Measurements from ENCODE around the gene ACER3. TPM values are rescaled to one million over a fixed set of nuclear protein-coding genes. Genes with fewer than 3 reads are reported as not detected.
"Not testable (repeated sequence)": the region's sequence is repeated elsewhere in the genome, so short reads cannot be mapped to it uniquely, and the experiment has no call there.

ACER3 gene
- total and polyA plus RNA-seq, 2 donors, result 4.5 to 19.0 TPM

- Histone ChIP-seq H3K4me1 (ENCODE audit: insufficient read depth) (no peaks in the 10 kb centered on the region), H3K36me3 (ENCODE audit: insufficient read depth) (no peaks in the 10 kb centered on the region), H3K4me3 (ENCODE audit: low read depth, low read length) (no peak overlapping the region), H3K27ac (ENCODE audit: low read depth) (no peak overlapping the region)
- no peak for DNase-seq (ENCODE audit: extremely low spot score)
- WGBS, result 74% methylated on average over 3 of the region's 3 CpGs
Observed at GRCh38 chr11:76845069-76845468, 15.6 kb upstream of the ACER3 start.

GRCh38 chr11:76846441-76846840 lies 14.3 kb upstream of the ACER3 start:
- H3K4me1 ChIP-seq (ENCODE audit: insufficient read depth), result no peaks in the 10 kb centered on the region
- no peak for DNase-seq (ENCODE audit: extremely low spot score)
- WGBS, result 87% methylated on average over 3 of the region's 3 CpGs
- H3K27ac ChIP-seq (ENCODE audit: low read depth), result no peak overlapping the region
- no peaks in the 10 kb centered on the region for H3K36me3 ChIP-seq (ENCODE audit: insufficient read depth)
- H3K4me3 ChIP-seq (ENCODE audit: low read depth, low read length), result no peak overlapping the region

- H3K27ac ChIP-seq (ENCODE audit: low read depth), result no peak overlapping the region
- WGBS, result 92% methylated on average over 3 of the region's 3 CpGs
- H3K36me3 ChIP-seq (ENCODE audit: insufficient read depth), result no peaks in the 10 kb centered on the region
- no peak for DNase-seq (ENCODE audit: extremely low spot score)
- H3K4me1 ChIP-seq (ENCODE audit: insufficient read depth), result no peaks in the 10 kb centered on the region
- H3K4me3 ChIP-seq (ENCODE audit: low read depth, low read length), result no peak overlapping the region
Observed at GRCh38 chr11:76849376-76849775, 11.3 kb upstream of the ACER3 start.

- no peak overlapping the region for H3K27ac ChIP-seq (ENCODE audit: low read depth)
- no peak overlapping the region for H3K4me3 ChIP-seq (ENCODE audit: low read depth, low read length)
- H3K4me1 ChIP-seq (ENCODE audit: insufficient read depth), result no peaks in the 10 kb centered on the region
- DNase-seq (ENCODE audit: extremely low spot score), result no peak
- 72% methylated on average over 4 of the region's 4 CpGs for WGBS
- H3K36me3 ChIP-seq (ENCODE audit: insufficient read depth), result no peaks in the 10 kb centered on the region
Observed at GRCh38 chr11:76850130-76850529, 10.6 kb upstream of the ACER3 start.

- Histone ChIP-seq H3K4me3 (ENCODE audit: low read depth, low read length) (no peak overlapping the region), H3K27ac (ENCODE audit: low read depth) (no peak overlapping the region), H3K4me1 (ENCODE audit: insufficient read depth) (no peaks in the 10 kb centered on the region), H3K36me3 (ENCODE audit: insufficient read depth) (no peaks in the 10 kb centered on the region)
- 85% methylated on average over 6 of the region's 6 CpGs for WGBS
- DNase-seq (ENCODE audit: extremely low spot score), result no peak
Observed at GRCh38 chr11:76850815-76851214, 9.9 kb upstream of the ACER3 start.

- Histone ChIP-seq H3K36me3 (ENCODE audit: insufficient read depth) (no peaks in the 10 kb centered on the region), H3K4me1 (ENCODE audit: insufficient read depth) (no peaks in the 10 kb centered on the region), H3K4me3 (ENCODE audit: low read depth, low read length) (no peak overlapping the region), H3K27ac (ENCODE audit: low read depth) (no peak overlapping the region)
- WGBS, result 92% methylated on average over 1 of the region's 1 CpG
- DNase-seq (ENCODE audit: extremely low spot score), result no peak
Observed at GRCh38 chr11:76854709-76855108, 6.0 kb upstream of the ACER3 start.

GRCh38 chr11:76855670-76856069 lies 5.0 kb upstream of the ACER3 start:
- 73% methylated on average over 5 of the region's 5 CpGs for WGBS
- H3K36me3 ChIP-seq (ENCODE audit: insufficient read depth); H3K4me1 ChIP-seq (ENCODE audit: insufficient read depth); DNase-seq (ENCODE audit: extremely low spot score); H3K4me3 ChIP-seq (ENCODE audit: low read depth, low read length); H3K27ac ChIP-seq (ENCODE audit: low read depth): not testable (repeated sequence)

- Histone ChIP-seq H3K36me3 (ENCODE audit: insufficient read depth) (no peaks in the 10 kb centered on the region), H3K27ac (ENCODE audit: low read depth) (no peak overlapping the region), H3K4me3 (ENCODE audit: low read depth, low read length) (no peak overlapping the region), H3K4me1 (ENCODE audit: insufficient read depth) (no peaks in the 10 kb centered on the region)
- no peak for DNase-seq (ENCODE audit: extremely low spot score)
Observed at GRCh38 chr11:76856106-76856505, 4.6 kb upstream of the ACER3 start.

GRCh38 chr11:76856571-76856970 lies 4.1 kb upstream of the ACER3 start:
- Histone ChIP-seq H3K4me3 (ENCODE audit: low read depth, low read length) (no peak overlapping the region), H3K36me3 (ENCODE audit: insufficient read depth) (no peaks in the 10 kb centered on the region), H3K27ac (ENCODE audit: low read depth) (no peak overlapping the region), H3K4me1 (ENCODE audit: insufficient read depth) (no peaks in the 10 kb centered on the region)
- WGBS, result 93% methylated on average over 2 of the region's 2 CpGs
- DNase-seq (ENCODE audit: extremely low spot score), result no peak

- Histone ChIP-seq H3K4me3 (ENCODE audit: low read depth, low read length) (no peak overlapping the region), H3K27ac (ENCODE audit: low read depth) (no peak overlapping the region), H3K4me1 (ENCODE audit: insufficient read depth) (no peaks in the 10 kb centered on the region), H3K36me3 (ENCODE audit: insufficient read depth) (no peaks in the 10 kb centered on the region)
- DNase-seq (ENCODE audit: extremely low spot score), result no peak
- WGBS, result 80% methylated on average over 6 of the region's 6 CpGs
Observed at GRCh38 chr11:76857781-76858410, 2.8 kb upstream of the ACER3 start.

- no peak for DNase-seq (ENCODE audit: extremely low spot score)
- no peak overlapping the region for H3K4me3 ChIP-seq (ENCODE audit: low read depth, low read length)
- no peaks in the 10 kb centered on the region for H3K4me1 ChIP-seq (ENCODE audit: insufficient read depth)
- H3K27ac ChIP-seq (ENCODE audit: low read depth), result no peak overlapping the region
- WGBS, result 93% methylated on average over 14 of the region's 14 CpGs
- no peaks in the 10 kb centered on the region for H3K36me3 ChIP-seq (ENCODE audit: insufficient read depth)
Observed at GRCh38 chr11:76859708-76860227, 950 bp upstream of the ACER3 start.

- peak overlapping the region; percentile 53 for H3K4me3 ChIP-seq (ENCODE audit: low read depth, low read length)
- H3K27ac ChIP-seq (ENCODE audit: low read depth), result no peak overlapping the region
- H3K4me1 ChIP-seq (ENCODE audit: insufficient read depth), result no peaks in the 10 kb centered on the region
- WGBS, result 30% methylated on average over 6 of the region's 6 CpGs
- no peaks in the 10 kb centered on the region for H3K36me3 ChIP-seq (ENCODE audit: insufficient read depth)
- DNase-seq (ENCODE audit: extremely low spot score), result no peak
Observed at GRCh38 chr11:76861490-76861953, 804 bp downstream of the ACER3 start.

GRCh38 chr11:76862794-76863193 lies 2.1 kb downstream of the ACER3 start:
- H3K4me3 ChIP-seq (ENCODE audit: low read depth, low read length); H3K36me3 ChIP-seq (ENCODE audit: insufficient read depth); H3K27ac ChIP-seq (ENCODE audit: low read depth); H3K4me1 ChIP-seq (ENCODE audit: insufficient read depth); DNase-seq (ENCODE audit: extremely low spot score): not testable (repeated sequence)
- whole genome bisulfite sequencing, result 91% methylated on average over 2 of the region's 2 CpGs

- no peak for DNase-seq (ENCODE audit: extremely low spot score)
- H3K27ac ChIP-seq (ENCODE audit: low read depth), result no peak overlapping the region
- no peaks in the 10 kb centered on the region for H3K36me3 ChIP-seq (ENCODE audit: insufficient read depth)
- no peaks in the 10 kb centered on the region for H3K4me1 ChIP-seq (ENCODE audit: insufficient read depth)
- 84% methylated on average over 3 of the region's 3 CpGs for WGBS
- H3K4me3 ChIP-seq (ENCODE audit: low read depth, low read length), result no peak overlapping the region
Observed at GRCh38 chr11:76863196-76863777, 2.6 kb downstream of the ACER3 start.
